Mesenteric fat pad (tissue), 1 donor: ENCODE data around the gene OBI1. TPM values are rescaled to one million over a fixed set of nuclear protein-coding genes. Genes with fewer than 3 reads are reported as not detected.

ENCODE experiments used
- DNase-seq: peaks from one replicate; pipeline ENCODE4 v3.0.0-alpha.2; 2020; ENCODE audit warnings: low spot score
- total RNA-seq: library from RNA; stranded (reverse); fragmentation: NEBNext Ultra II Directional; extraction: Animal tissue kit (Norgen Biotek cat#: 25700); gene quantifications from one replicate; pipeline ENCODE4 v1.2.1, GENCODE V29; 2021
- donor health status: DM: yes; HTN: yes; CAD: no.

Gene OBI1
- total RNA-seq, 1 donor from 2014 or later = 8.2 TPM

- no peak for DNase-seq
Observed at GRCh38 chr13:78592584-78592983, 66.4 kb downstream of the OBI1 start.

GRCh38 chr13:78589206-78589605, 69.7 kb downstream of the OBI1 start:
- DNase-seq = no peak

- no peak for DNase-seq
Observed at GRCh38 chr13:78587395-78587794, 71.6 kb downstream of the OBI1 start.

- no peak for DNase-seq
Observed at GRCh38 chr13:78586706-78587105, 72.2 kb downstream of the OBI1 start.

- no peak for DNase-seq
Observed at GRCh38 chr13:78576261-78576660, 82.7 kb downstream of the OBI1 start.

- no peak for DNase-seq
Observed at GRCh38 chr13:78572459-78572858, 86.5 kb downstream of the OBI1 start.

GRCh38 chr13:78569029-78569428, 89.9 kb downstream of the OBI1 start:
- no peak for DNase-seq

- DNase-seq = no peak
Observed at GRCh38 chr13:78566631-78567030, 92.3 kb downstream of the OBI1 start.

Other genes starting within 250 kb of the OBI1 start
- not detected for gene POU4F1, start 55.6 kb downstream of the OBI1 start, total RNA-seq